HCT116 (cell line): Measurements from ENCODE around the gene CD207.

Experiments
- CTCF ChIP-seq, 3 experiments: fragments of 200-600 bp in 1 of 3; sonication (generic) in 1 of 3; IDR thresholded peaks in 2 of 3; conservative IDR thresholded peaks in 1 of 3; 2 replicates each; pipeline ENCODE4 v1.5.1; 2012 to 2017; ENCODE audit warnings: low read depth in 2 of 3, low read length in 2 of 3, antibody characterized with exemption in 1 of 3, borderline replicate concordance in 1 of 3, control low read depth in 1 of 3, mild to moderate bottlenecking in 1 of 3, mixed read lengths in 1 of 3, mixed run types in 1 of 3, moderate library complexity in 1 of 3; ENCODE audit not compliant: insufficient read depth in 1 of 3
- EZH2 ChIP-seq: fragments of 200-600 bp; sonication (generic); IDR thresholded peaks from 2 replicates; pipeline ENCODE4 v1.6.1; 2017; ENCODE audit warnings: antibody characterized with exemption, mixed run types
- FOSL1 ChIP-seq: IDR thresholded peaks from 2 replicates; pipeline ENCODE4 v1.6.1; 2012; ENCODE audit warnings: low read depth
- MAX ChIP-seq: IDR thresholded peaks from 2 replicates; pipeline ENCODE4 v1.6.1; 2012
- POLR2A ChIP-seq: IDR thresholded peaks from 2 replicates; pipeline ENCODE4 v1.7.0; 2011; ENCODE audit warnings: borderline replicate concordance; ENCODE audit not compliant: insufficient read depth, insufficient read length; ENCODE audit errors: extremely low read depth
- POLR2AphosphoS5 ChIP-seq: IDR thresholded peaks from 2 replicates; pipeline ENCODE4 v1.6.1; 2011; ENCODE audit warnings: mild to moderate bottlenecking, low read depth, low read length, moderate library complexity
- TCF7L2 ChIP-seq: IDR thresholded peaks from 2 replicates; pipeline ENCODE4 v1.7.0; 2011; ENCODE audit warnings: borderline replicate concordance, inconsistent platforms; ENCODE audit not compliant: insufficient read depth, insufficient read length; ENCODE audit errors: extremely low read depth

- TF ChIP-seq MAX, result no peak
- no peak for TF ChIP-seq TCF7L2
- no peak for TF ChIP-seq POLR2AphosphoS5
- no peak for TF ChIP-seq EZH2
- no peak for TF ChIP-seq CTCF (IDR thresholded peaks at IDR 0.05 in 2 of 3, conservative IDR thresholded peaks at IDR 0.05 in 1 of 3; ENCODE audit: borderline replicate concordance in 1 of 3, insufficient read depth in 1 of 3, low read depth in 2 of 3, low read length in 2 of 3)
- TF ChIP-seq FOSL1, result no peak
- no peak for TF ChIP-seq POLR2A
Measured at GRCh38 chr2:70826696-70827350, 8.8 kb downstream of the CD207 start.
